ENCODE data around the gene ARHGAP9. TPM values are rescaled to one million over a fixed set of nuclear protein-coding genes. Genes with fewer than 3 reads are reported as not detected.
A peak's percentile ranks its signal among the peaks of the same experiment; 100 is the strongest.

The ARHGAP9 gene
- total RNA-seq, 1 donor from 2014 or later, result not detected

DNA sequence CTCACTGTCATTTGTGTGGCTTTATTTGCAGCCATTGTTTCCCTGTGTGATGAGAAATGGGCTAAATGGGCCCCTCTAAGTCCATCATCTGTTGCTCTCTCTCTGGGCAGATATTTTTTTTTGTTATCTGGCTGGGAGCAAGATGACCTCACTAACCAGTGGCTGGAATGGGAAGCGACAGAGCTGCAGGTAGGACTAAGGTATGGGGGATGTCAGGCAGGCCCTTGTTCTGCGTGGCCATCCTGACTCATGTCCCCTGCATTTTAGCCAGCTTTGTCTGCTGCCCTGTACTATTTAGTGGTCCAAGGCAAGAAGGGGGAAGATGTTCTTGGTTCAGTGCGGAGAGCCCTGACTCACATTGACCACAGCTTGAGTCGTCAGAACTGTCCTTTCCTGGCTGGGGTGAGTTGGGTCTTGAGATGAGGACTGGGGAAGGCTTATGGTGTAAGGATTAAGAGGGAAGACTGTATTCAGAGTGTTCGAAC lies 9.5 kb upstream of the ARHGAP9 start:
- Mint-ChIP-seq H3K27ac (peak overlapping the region; percentile 95), H3K9me3 (no peaks in the 10 kb centered on the region), H3K27me3 (ENCODE audit: low read depth) (no peaks in the 10 kb centered on the region), H3K4me1 (peaks cover 14% of the 10 kb centered on the region), H3K4me3 (peak overlapping the region; percentile 95), H3K36me3 (peaks cover 16% of the 10 kb centered on the region)
- TF ChIP-seq, protein P1, sequence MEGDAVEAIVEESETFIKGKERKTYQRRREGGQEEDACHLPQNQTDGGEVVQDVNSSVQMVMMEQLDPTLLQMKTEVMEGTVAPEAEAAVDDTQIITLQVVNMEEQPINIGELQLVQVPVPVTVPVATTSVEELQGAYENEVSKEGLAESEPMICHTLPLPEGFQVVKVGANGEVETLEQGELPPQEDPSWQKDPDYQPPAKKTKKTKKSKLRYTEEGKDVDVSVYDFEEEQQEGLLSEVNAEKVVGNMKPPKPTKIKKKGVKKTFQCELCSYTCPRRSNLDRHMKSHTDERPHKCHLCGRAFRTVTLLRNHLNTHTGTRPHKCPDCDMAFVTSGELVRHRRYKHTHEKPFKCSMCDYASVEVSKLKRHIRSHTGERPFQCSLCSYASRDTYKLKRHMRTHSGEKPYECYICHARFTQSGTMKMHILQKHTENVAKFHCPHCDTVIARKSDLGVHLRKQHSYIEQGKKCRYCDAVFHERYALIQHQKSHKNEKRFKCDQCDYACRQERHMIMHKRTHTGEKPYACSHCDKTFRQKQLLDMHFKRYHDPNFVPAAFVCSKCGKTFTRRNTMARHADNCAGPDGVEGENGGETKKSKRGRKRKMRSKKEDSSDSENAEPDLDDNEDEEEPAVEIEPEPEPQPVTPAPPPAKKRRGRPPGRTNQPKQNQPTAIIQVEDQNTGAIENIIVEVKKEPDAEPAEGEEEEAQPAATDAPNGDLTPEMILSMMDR (IDR thresholded peaks at IDR 0.05; ENCODE audit: unreplicated experiment), result no peak
- no peak for DNase-seq (ENCODE audit: low spot score in 2 of 2, unreplicated experiment in 2 of 2)

DNA sequence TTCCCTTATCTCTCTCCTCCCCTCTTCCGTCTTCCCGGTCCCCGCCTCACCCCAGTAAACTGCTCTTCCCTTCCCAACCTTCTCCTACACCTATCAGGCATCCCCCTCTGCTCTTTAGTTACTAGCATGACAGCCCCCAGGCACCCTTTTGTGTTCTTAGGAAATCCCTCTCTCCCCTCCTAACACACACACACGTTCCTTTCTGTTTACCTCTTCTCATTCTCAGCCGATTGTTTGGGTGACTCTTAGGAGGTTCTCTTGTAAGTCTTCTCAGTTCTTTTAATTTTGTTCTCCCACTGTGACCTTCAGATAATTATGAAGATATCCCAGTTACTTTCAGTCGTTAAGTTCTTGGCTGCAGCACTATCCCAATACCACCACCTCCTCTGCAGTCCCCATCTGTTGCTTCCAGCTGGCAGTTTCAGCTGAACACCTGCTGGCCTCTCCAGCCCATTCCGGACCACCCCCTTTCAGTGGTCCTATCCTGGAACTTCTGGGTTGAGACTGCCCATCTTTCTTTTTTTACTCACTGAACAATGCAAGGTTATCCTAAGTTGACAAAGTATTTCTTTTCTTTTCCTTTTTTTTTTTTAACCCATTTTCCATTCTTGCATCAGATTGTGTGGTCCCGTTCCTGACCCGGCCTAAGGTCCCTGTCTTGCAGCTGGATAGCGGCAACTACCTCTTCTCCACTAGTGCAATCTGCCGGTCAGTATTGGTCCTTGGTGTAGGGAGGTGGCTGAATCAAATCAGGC lies 8.9 kb upstream of the ARHGAP9 start:
- Mint-ChIP-seq H3K9me3 (no peaks in the 10 kb centered on the region), H3K36me3 (peaks cover 16% of the 10 kb centered on the region), H3K27ac (peak overlapping the region; percentile 95), H3K4me1 (peaks cover 14% of the 10 kb centered on the region), H3K27me3 (ENCODE audit: low read depth) (no peaks in the 10 kb centered on the region), H3K4me3 (peak overlapping the region; percentile 95)
- TF ChIP-seq, protein P1 (IDR thresholded peaks at IDR 0.05; ENCODE audit: unreplicated experiment), result no peak
- DNase-seq (ENCODE audit: low spot score in 2 of 2, unreplicated experiment in 2 of 2), result no peak

DNA sequence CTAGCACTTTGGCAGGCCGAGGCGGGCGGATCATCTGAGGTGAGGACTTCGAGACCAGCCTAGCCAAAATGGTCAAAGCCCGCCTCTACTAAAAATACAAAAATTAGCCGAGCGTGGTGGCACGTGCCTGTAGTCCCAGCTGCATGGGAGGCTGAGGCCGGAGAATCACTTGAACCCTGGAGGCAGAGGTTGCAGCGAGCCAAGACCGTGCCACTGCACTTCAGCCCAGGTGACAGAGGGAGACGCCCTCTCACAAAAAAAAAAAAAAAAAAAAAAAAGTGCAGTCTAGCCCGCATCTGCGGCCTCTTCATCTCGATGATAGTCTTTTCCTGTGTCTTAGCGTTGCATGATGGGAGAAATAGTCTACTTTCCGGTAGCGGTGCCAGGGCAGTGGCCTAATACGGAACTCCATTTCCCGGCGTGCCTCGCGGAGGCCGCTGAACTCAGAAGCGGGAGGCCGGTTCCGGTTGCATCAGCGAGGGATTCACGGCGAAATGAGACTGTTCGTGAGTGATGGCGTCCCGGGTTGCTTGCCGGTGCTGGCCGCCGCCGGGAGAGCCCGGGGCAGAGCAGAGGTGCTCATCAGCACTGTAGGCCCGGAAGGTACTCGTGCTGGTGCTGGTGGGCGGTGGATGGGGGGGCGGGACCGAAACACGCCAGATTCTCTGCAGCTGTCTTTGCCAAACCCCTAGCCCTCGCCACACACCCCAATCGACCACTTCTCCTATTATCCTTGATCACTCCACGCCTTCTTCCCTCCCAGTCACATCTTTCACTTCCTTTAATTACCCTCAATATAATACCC lies 8.1 kb upstream of the ARHGAP9 start, which contains the start of gene MARS1:
Gene MARS1 (plus strand): TSS at position 472 of the 805 bp plus-strand sequence. CDS start 23 bp downstream, at position 495.
- no peaks in the 10 kb centered on the region for H3K9me3 Mint-ChIP-seq
- H3K36me3 Mint-ChIP-seq, result peaks cover 13% of the 10 kb centered on the region
- peak within 1 kb of the TSS; percentile 95 for H3K27ac Mint-ChIP-seq
- H3K4me1 Mint-ChIP-seq, result peaks cover 21% of the 10 kb centered on the region
- peak within 1 kb of the TSS; percentile 95 for H3K4me3 Mint-ChIP-seq
- TF ChIP-seq, protein P1 (IDR thresholded peaks at IDR 0.05; ENCODE audit: unreplicated experiment), result no peak
- no peaks in the 10 kb centered on the region for H3K27me3 Mint-ChIP-seq (ENCODE audit: low read depth)
- DNase-seq (ENCODE audit: low spot score in 2 of 2, unreplicated experiment in 2 of 2), result peak; percentile 73 to 82

DNA sequence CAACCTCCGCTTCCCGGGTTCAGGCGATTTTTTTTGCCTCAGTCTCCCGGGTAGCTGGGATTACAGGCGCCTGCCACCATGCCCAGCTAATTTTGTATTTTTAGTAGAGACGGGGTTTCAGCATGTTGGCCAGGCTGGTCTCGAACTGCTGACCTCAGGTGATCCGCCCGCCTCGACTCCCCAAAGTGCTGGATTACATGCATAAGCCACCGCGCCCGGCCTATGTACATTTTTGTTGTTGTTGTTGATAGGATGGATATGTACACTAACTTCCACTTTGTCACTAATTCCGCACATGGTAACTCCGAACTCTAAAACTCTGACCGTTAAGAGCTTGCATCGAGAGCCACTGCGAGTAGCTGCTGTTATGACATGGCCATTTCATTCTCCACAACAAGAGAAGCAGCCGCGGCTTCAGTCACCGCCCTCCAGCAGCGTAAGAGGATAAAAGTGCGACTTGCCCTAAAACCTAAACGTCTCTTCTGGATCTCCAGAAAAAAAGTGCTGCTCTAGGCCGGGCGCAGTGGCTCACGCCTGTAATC lies 7.5 kb upstream of the ARHGAP9 start:
- Mint-ChIP-seq H3K27me3 (ENCODE audit: low read depth) (no peaks in the 10 kb centered on the region), H3K4me3 (peak overlapping the region; percentile 95), H3K27ac (no peak overlapping the region), H3K4me1 (peaks cover 21% of the 10 kb centered on the region), H3K9me3 (no peaks in the 10 kb centered on the region), H3K36me3 (peaks cover 10% of the 10 kb centered on the region)
- no peak for DNase-seq (ENCODE audit: low spot score in 2 of 2, unreplicated experiment in 2 of 2)
- TF ChIP-seq, protein P1 (IDR thresholded peaks at IDR 0.05; ENCODE audit: unreplicated experiment), result no peak

DNA sequence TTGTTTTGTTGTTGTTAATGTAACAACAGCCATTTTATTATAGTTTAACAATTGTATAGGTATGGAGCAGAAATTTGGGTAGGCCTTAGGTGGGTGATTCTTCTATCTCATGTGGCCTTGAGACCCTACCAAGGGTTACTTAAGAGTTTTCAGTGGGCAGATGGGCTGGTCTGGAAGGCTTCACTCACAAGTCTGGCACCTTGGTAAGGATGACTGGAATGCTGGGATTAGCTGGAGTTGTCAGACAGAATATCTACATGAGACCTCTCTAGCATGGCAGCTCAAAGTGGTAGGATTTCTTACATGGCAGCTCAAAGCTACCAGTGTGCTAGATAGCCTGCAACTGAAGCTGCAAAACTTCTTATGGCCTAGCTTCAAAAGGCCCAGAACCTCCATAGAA lies 6.0 kb upstream of the ARHGAP9 start:
- H3K36me3 Mint-ChIP-seq, result peaks cover 3% of the 10 kb centered on the region
- H3K4me3 Mint-ChIP-seq, result no peak overlapping the region
- TF ChIP-seq, protein P1 (IDR thresholded peaks at IDR 0.05; ENCODE audit: unreplicated experiment), result no peak
- H3K4me1 Mint-ChIP-seq, result peaks cover 21% of the 10 kb centered on the region
- peaks cover 9% of the 10 kb centered on the region for H3K27me3 Mint-ChIP-seq (ENCODE audit: low read depth)
- H3K27ac Mint-ChIP-seq, result peak overlapping the region; percentile 62
- no peaks in the 10 kb centered on the region for H3K9me3 Mint-ChIP-seq
- no peak for DNase-seq (ENCODE audit: low spot score in 2 of 2, unreplicated experiment in 2 of 2)

Data from mesothelial cell of epicardium (in vitro differentiated cells).